BJ (cell line): ENCODE measurements around the gene GPR87. TPM values are rescaled to one million over a fixed set of nuclear protein-coding genes. Genes with fewer than 3 reads are reported as not detected.

Source experiments
- CTCF ChIA-PET: fragments of 350-600 bp; formaldehyde crosslinking; extraction: SDS; loops from one replicate; lab custom pipeline; 2021; ENCODE audit warnings: antibody characterized with exemption, inconsistent platforms; lab: Yijun Ruan, JAX
- POLR2A ChIA-PET: fragments of 300-600 bp; sonication (Branson Sonifier 250); formaldehyde crosslinking; extraction: SDS; loops from one replicate; lab custom pipeline; 2021; ENCODE audit warnings: antibody characterized with exemption; lab: Charles Lee
- DNase-seq: peaks from one replicate; pipeline ENCODE4 v3.0.0-alpha.2; 2011; ENCODE audit warnings: low read depth
- H3K27me3 ChIP-seq: 2 replicates; pipeline ENCODE4 v1.6.0; 2011; ENCODE audit warnings: low read length; ENCODE audit not compliant: control insufficient read depth, insufficient read depth
- H3K36me3 ChIP-seq: 2 replicates; pipeline ENCODE4 v1.5.1; 2011; ENCODE audit warnings: low read length; ENCODE audit not compliant: control insufficient read depth, insufficient read depth
- H3K4me3 ChIP-seq: 2 replicates; pipeline ENCODE4 v1.5.1; 2011; ENCODE audit warnings: low read depth, mild to moderate bottlenecking, control low read depth, low read length
- polyA plus RNA-seq: library from polyadenylated mRNA; depleted of rRNA; stranded (reverse); fragments of >200 nt; gene quantifications from 2 replicates; pipeline ENCODE4 v1.2.3, GENCODE V29; 2011
- TF ChIP-seq, protein P1 (sequence below): IDR thresholded peaks from 2 replicates; pipeline ENCODE4 v1.5.1; 2011; ENCODE audit warnings: low read depth, mild to moderate bottlenecking, control low read depth, inconsistent platforms, low read length, moderate library complexity; ENCODE audit not compliant: insufficient read depth

The GPR87 gene
- polyA plus RNA-seq, 1 experiment = not detected

DNA sequence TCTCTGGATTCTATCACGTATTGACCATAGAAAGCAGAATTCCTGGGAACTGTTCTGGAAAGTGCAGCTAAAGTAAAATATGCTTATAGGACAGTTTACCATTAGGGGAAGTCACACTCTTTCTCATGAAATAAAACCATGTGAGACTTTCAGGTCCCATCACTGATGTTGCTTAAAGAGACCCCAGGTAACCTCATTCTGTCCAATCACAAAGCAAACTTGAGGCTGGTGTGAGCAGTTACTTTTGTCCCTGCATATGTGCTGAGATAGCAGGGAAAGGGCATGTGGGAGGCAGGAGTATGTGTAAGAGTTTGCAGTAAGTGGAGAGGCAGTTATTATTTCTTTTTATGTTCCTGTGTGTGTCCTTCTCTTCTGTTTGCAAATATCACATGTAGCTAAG is 16.1 kb downstream of the GPR87 start:
- Histone ChIP-seq H3K27me3 (peaks cover 2% of the 10 kb centered on the region), H3K4me3 (no peak overlapping the region), H3K36me3 (no peaks in the 10 kb centered on the region)
- DNase-seq = no peak
- TF ChIP-seq, protein P1, sequence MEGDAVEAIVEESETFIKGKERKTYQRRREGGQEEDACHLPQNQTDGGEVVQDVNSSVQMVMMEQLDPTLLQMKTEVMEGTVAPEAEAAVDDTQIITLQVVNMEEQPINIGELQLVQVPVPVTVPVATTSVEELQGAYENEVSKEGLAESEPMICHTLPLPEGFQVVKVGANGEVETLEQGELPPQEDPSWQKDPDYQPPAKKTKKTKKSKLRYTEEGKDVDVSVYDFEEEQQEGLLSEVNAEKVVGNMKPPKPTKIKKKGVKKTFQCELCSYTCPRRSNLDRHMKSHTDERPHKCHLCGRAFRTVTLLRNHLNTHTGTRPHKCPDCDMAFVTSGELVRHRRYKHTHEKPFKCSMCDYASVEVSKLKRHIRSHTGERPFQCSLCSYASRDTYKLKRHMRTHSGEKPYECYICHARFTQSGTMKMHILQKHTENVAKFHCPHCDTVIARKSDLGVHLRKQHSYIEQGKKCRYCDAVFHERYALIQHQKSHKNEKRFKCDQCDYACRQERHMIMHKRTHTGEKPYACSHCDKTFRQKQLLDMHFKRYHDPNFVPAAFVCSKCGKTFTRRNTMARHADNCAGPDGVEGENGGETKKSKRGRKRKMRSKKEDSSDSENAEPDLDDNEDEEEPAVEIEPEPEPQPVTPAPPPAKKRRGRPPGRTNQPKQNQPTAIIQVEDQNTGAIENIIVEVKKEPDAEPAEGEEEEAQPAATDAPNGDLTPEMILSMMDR = no peak
- ChIA-PET CTCF (interaction anchor here (0.9 to 2.0 kb wide), 6 partner anchors 9 to 616 kb away, joined by 3 to 4 read pairs (median 3); no protein-coding TSS in a partner anchor), POLR2A (no interaction called here)

DNA sequence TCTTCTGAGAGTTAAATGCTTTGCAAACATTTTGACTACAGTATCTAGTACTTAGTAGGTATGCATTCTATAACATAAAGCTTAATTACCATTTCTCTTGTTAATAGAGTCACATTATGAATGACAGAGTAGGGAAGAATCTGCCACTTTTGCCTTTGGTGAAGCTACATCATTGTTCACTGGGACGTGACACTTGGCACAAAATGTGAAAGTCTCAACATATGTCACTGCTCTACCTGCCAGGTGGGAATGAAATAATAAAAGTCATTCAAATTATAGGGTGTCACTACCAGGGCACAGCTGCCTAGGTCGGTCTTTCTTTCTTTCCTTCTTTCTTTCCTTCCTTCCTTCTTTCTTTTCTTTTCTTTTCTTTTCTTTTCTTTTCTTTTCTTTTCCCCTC is 17.6 kb downstream of the GPR87 start:
- CTCF ChIA-PET = interaction anchor here (0.7 to 3.4 kb wide), 5 partner anchors 8 to 140 kb away, joined by 3 to 10 read pairs (median 3); no protein-coding TSS in a partner anchor
- Histone ChIP-seq H3K36me3 (no peaks in the 10 kb centered on the region), H3K4me3 (no peak overlapping the region), H3K27me3 (peaks cover 2% of the 10 kb centered on the region)
- TF ChIP-seq, protein P1 = no peak
- POLR2A ChIA-PET = no interaction called here
- no peak for DNase-seq

DNA sequence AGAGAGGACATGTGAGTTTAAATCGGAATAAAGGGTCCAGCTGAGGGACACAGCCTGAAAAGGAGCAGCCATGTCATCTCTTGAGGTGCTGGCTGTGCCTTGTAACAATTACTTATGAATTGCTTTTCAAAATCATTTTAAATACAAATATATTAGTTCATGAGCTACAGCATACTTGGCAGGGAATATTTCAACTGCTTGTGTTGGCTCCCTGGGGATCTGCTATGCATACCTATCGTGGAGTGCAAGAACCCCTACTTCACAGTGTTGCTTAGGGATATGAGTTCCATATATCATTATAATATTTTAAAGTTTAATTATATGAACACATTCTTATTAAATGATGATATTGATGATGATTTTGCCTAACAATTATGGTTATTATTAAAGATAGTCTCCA is 19.2 kb downstream of the GPR87 start:
- TF ChIP-seq, protein P1 = no peak
- peaks cover 2% of the 10 kb centered on the region; the same call in 1 of the 2 replicates for H3K27me3 ChIP-seq
- POLR2A ChIA-PET = no interaction called here
- H3K4me3 ChIP-seq = no peak overlapping the region
- H3K36me3 ChIP-seq = no peaks in the 10 kb centered on the region
- DNase-seq = no peak
- CTCF ChIA-PET = interaction anchor here (1.0 to 3.4 kb wide), 3 partner anchors 10 to 29 kb away, joined by 3 to 10 read pairs (median 3); no protein-coding TSS in a partner anchor

DNA sequence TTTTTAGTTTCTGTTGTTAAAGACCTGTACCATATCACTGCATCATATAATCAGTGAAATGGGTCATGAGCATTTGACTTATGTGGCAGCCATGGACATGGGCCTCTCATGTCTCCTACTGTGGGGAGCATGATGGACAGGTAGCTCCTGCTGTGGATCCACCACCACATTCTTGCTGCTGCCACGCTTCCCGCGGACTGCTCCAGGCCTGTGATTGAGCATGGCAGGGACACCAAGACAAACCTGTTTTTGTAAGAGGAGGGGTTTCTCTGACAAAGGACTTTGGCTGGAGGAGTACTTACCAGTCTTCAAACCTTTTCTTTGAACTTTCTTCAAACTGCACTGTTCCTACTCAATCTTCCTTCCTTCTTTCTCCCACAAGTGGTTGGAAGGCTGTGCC is 20.4 kb downstream of the GPR87 start:
- POLR2A ChIA-PET = no interaction called here
- no peaks in the 10 kb centered on the region for H3K36me3 ChIP-seq
- CTCF ChIA-PET = no interaction called here
- H3K27me3 ChIP-seq = peaks cover 2% of the 10 kb centered on the region; the same call in 1 of the 2 replicates
- H3K4me3 ChIP-seq = no peak overlapping the region
- no peak for DNase-seq
- TF ChIP-seq, protein P1 = no peak

DNA sequence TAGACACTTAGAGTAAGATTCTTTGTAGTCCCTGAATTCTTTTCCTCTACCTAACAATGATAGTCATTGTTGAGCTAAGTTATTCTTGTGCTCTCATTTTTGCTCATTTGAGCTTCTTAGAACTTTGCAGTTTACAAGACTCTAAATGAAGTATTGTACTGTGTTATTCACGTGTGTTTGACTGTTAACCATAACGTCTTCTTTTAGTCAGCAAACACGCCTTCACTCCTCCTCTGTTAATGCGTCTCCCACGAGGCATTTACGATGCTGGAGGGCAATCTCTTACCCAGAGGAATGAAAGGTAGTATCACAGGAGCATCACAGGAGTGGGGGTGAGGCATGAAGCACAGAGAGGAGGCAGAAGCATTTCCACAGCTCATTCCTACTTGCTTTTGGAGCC is 23.5 kb downstream of the GPR87 start:
- Histone ChIP-seq H3K27me3 (no peaks in the 10 kb centered on the region), H3K36me3 (no peaks in the 10 kb centered on the region), H3K4me3 (no peak overlapping the region)
- TF ChIP-seq, protein P1 = no peak
- no peak for DNase-seq
- POLR2A ChIA-PET = no interaction called here
- CTCF ChIA-PET = interaction anchor here (1.0 to 1.9 kb wide), 7 partner anchors 25 to 546 kb away, joined by 3 to 8 read pairs (median 4); no protein-coding TSS in a partner anchor
